ENCODE results near the gene NXN. TPM values are rescaled to one million over a fixed set of nuclear protein-coding genes. Genes with fewer than 3 reads are reported as not detected.

NXN gene
- total and polyA plus RNA-seq, 9 donors = 5.5 to 34.8 (median 28.4) TPM

GRCh38 chr17:796609-797008 lies 183.0 kb downstream of the NXN start:
- 91 to 97% (median 93%) methylated on average over 15 of the region's 15 CpGs for WGBS, 3 donors
- Histone ChIP-seq H3K4me1 (ENCODE audit: insufficient read depth) (no peaks in the 10 kb centered on the region), H3K9me3 (no peaks in the 10 kb centered on the region), H3K36me3 (no peaks in the 10 kb centered on the region), H3K27me3 (no peaks in the 10 kb centered on the region), H3K27ac (no peak overlapping the region), H3K4me3 (no peak overlapping the region)
- intact Hi-C loops (cut with DNase I) = loop anchor here in 2 of 4 donors (2.0 to 5.0 kb wide), 2 partner anchors 184 to 186 kb away; no protein-coding TSS in a partner anchor
- no peak for TF ChIP-seq CTCF (IDR thresholded peaks at IDR 0.05)
- no peak for TF ChIP-seq POLR2A (IDR thresholded peaks at IDR 0.05)
- TF ChIP-seq EP300 (IDR thresholded peaks at IDR 0.05) = no peak
- no peak for DNase-seq

- TF ChIP-seq POLR2A (IDR thresholded peaks at IDR 0.05) (no peak), EP300 (IDR thresholded peaks at IDR 0.05) (no peak), CTCF (IDR thresholded peaks at IDR 0.05) (no peak)
- H3K4me1 ChIP-seq (ENCODE audit: insufficient read depth) = no peaks in the 10 kb centered on the region
- no peak for DNase-seq
- no peaks in the 10 kb centered on the region for H3K9me3 ChIP-seq
- no peaks in the 10 kb centered on the region for H3K27me3 ChIP-seq
- H3K36me3 ChIP-seq = no peaks in the 10 kb centered on the region
- 74 to 81% (median 80%) methylated on average over 9 of the region's 9 CpGs for WGBS, 3 donors
- H3K27ac ChIP-seq = no peak overlapping the region
- intact Hi-C loops (cut with DNase I) = loop anchor here in 3 of 4 donors (2.0 to 5.0 kb wide), 2 partner anchors 185 to 187 kb away; no protein-coding TSS in a partner anchor
- H3K4me3 ChIP-seq = no peak overlapping the region
Observed at GRCh38 chr17:795721-796120, 183.9 kb downstream of the NXN start.

GRCh38 chr17:795276-795675 lies 184.3 kb downstream of the NXN start:
- no peak overlapping the region for H3K27ac ChIP-seq
- no peak for DNase-seq
- H3K9me3 ChIP-seq = no peaks in the 10 kb centered on the region
- no peaks in the 10 kb centered on the region for H3K36me3 ChIP-seq
- 59 to 61% (median 60%) methylated on average over 11 to 14 of the region's 14 CpGs for WGBS, 3 donors
- H3K27me3 ChIP-seq = no peaks in the 10 kb centered on the region
- TF ChIP-seq POLR2A (IDR thresholded peaks at IDR 0.05) = no peak
- no peak for TF ChIP-seq EP300 (IDR thresholded peaks at IDR 0.05)
- no peak for TF ChIP-seq CTCF (IDR thresholded peaks at IDR 0.05)
- intact Hi-C loops (cut with DNase I) = loop anchor here in 2 of 4 donors (2.0 to 5.0 kb wide), 2 partner anchors 186 to 187 kb away; no protein-coding TSS in a partner anchor
- no peak overlapping the region for H3K4me3 ChIP-seq
- H3K4me1 ChIP-seq (ENCODE audit: insufficient read depth) = no peaks in the 10 kb centered on the region

- no peak overlapping the region for H3K4me3 ChIP-seq
Observed at GRCh38 chr17:794876-795275, 184.7 kb downstream of the NXN start.

More at GRCh38 chr17:794876-795275, 184.7 kb downstream of the NXN start:
- no peaks in the 10 kb centered on the region for H3K4me1 ChIP-seq (ENCODE audit: insufficient read depth)
- H3K9me3 ChIP-seq = no peaks in the 10 kb centered on the region
- H3K27ac ChIP-seq = no peak overlapping the region
- peak; percentile 65 to 84 (median 79) for DNase-seq
- no peaks in the 10 kb centered on the region for H3K27me3 ChIP-seq
- TF ChIP-seq EP300 (IDR thresholded peaks at IDR 0.05) = no peak
- no peak for TF ChIP-seq POLR2A (IDR thresholded peaks at IDR 0.05)
- TF ChIP-seq CTCF (IDR thresholded peaks at IDR 0.05) = peak; percentile 40 to 84 (median 71)
- WGBS, 3 donors = 6 to 13% (median 9%) methylated on average over 18 of the region's 18 CpGs
- intact Hi-C loops (cut with DNase I) = loop anchor here in 3 of 4 donors (2.0 to 5.0 kb wide), 2 partner anchors 186 to 187 kb away; no protein-coding TSS in a partner anchor
- no peaks in the 10 kb centered on the region for H3K36me3 ChIP-seq

Data from ovary (tissue), 9 donors.